GM19397 (cell line): Measurements from ENCODE around the gene CFAP221.

ENCODE experiments used
- ATAC-seq: cut with Tn5 transposase; IDR thresholded peaks from one replicate; pipeline ENCODE4 v1.9.1; 2021; ENCODE audit warnings: mild to moderate bottlenecking, moderate library complexity; ENCODE audit not compliant: unreplicated experiment

Gene CFAP221

GRCh38 chr2:119694845-119695521, 150.7 kb downstream of the CFAP221 start:
- ATAC-seq: no peak

GRCh38 chr2:119696005-119696404, 151.8 kb downstream of the CFAP221 start:
- ATAC-seq: no peak

GRCh38 chr2:119696494-119697030, 152.3 kb downstream of the CFAP221 start:
- ATAC-seq: no peak

GRCh38 chr2:119697290-119698020, 153.2 kb downstream of the CFAP221 start:
- peak; percentile 70 for ATAC-seq

GRCh38 chr2:119698246-119698645, 154.0 kb downstream of the CFAP221 start:
- no peak for ATAC-seq

- ATAC-seq: no peak
Measured at GRCh38 chr2:119699016-119699606, 154.9 kb downstream of the CFAP221 start.

- ATAC-seq: no peak
Measured at GRCh38 chr2:119700866-119701265, 156.6 kb downstream of the CFAP221 start.

GRCh38 chr2:119701352-119701751, 157.1 kb downstream of the CFAP221 start:
- no peak for ATAC-seq

- ATAC-seq: no peak
Measured at GRCh38 chr2:119702203-119702917, 158.1 kb downstream of the CFAP221 start.

- peak; percentile 74 for ATAC-seq
Measured at GRCh38 chr2:119702918-119703401, 158.7 kb downstream of the CFAP221 start.

- ATAC-seq: no peak
Measured at GRCh38 chr2:119703526-119703925, 159.3 kb downstream of the CFAP221 start.

- ATAC-seq: no peak
Measured at GRCh38 chr2:119704670-119705120, 160.4 kb downstream of the CFAP221 start.

- ATAC-seq: no peak
Measured at GRCh38 chr2:119706221-119706620, 162.0 kb downstream of the CFAP221 start.
